Left ventricle myocardium inferior (tissue), 1 donor: ENCODE results near the gene PKMYT1. TPM values are rescaled to one million over a fixed set of nuclear protein-coding genes. Genes with fewer than 3 reads are reported as not detected.
"Not testable (repeated sequence)": the region's sequence is repeated elsewhere in the genome, so short reads cannot be mapped to it uniquely, and the experiment has no call there.

ENCODE experiments used
- DNase-seq: peaks from one replicate; pipeline ENCODE4 v3.0.0-alpha.2; 2020
- H3K27ac ChIP-seq: fragments of 200-600 bp; replicated peaks from 2 replicates; pipeline ENCODE4 v1.8.0; 2021
- H3K27me3 ChIP-seq: fragments of 200-600 bp; 2 replicates; pipeline ENCODE4 v1.8.0; 2021; ENCODE audit warnings: low read depth
- H3K36me3 ChIP-seq: fragments of 200-600 bp; 2 replicates; pipeline ENCODE4 v1.8.0; 2021
- H3K4me1 ChIP-seq: fragments of 200-600 bp; 2 replicates; pipeline ENCODE4 v1.8.0; 2021
- H3K4me3 ChIP-seq: fragments of 200-600 bp; 2 replicates; pipeline ENCODE4 v1.8.0; 2021; ENCODE audit warnings: mild to moderate bottlenecking, moderate library complexity
- H3K9me3 ChIP-seq: fragments of 200-600 bp; replicated peaks from 2 replicates; pipeline ENCODE4 v1.8.0; 2021
- intact Hi-C: fragments of 100-400 bp; cut with micrococcal nuclease; formaldehyde crosslinking; loops from one replicate; pipeline ENCODE4 v1.11.0; 2022
- total RNA-seq: library from RNA; stranded (reverse); fragmentation: NEBNext Ultra II Directional; extraction: Animal tissue kit (Norgen Biotek cat#: 25700); gene quantifications from one replicate; pipeline ENCODE4 v1.2.1, GENCODE V29; 2021
- TF ChIP-seq, protein P1 (sequence below): fragments of 200-600 bp; IDR thresholded peaks from 2 replicates; pipeline ENCODE4 v1.8.0; 2021; ENCODE audit warnings: antibody characterized with exemption, mild to moderate bottlenecking, borderline replicate concordance
- donor health status: DM: no; HTN: yes; CAD: no; lungs with severe emphysema.

PKMYT1 gene
- total RNA-seq, 1 donor from 2014 or later, result 1.3 TPM

DNA sequence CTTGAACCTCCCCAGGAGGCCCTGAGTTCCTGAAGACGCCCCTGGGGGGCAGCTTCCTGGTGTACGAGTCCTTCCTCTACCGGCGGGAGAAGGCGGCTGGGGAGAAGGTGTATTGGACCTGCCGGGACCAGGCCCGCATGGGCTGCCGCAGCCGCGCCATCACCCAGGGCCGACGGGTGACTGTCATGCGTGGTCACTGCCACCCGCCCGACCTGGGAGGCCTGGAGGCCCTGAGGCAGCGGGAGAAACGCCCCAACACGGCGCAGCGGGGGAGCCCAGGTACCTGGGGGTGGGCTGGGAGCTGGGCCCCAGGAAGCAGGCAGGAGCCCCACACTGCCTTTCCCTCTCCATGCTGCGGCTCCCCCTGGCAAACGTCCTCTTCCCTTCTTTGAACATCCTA lies 46.5 kb downstream of the PKMYT1 start:
- no peak overlapping the region for H3K4me3 ChIP-seq
- TF ChIP-seq, protein P1, sequence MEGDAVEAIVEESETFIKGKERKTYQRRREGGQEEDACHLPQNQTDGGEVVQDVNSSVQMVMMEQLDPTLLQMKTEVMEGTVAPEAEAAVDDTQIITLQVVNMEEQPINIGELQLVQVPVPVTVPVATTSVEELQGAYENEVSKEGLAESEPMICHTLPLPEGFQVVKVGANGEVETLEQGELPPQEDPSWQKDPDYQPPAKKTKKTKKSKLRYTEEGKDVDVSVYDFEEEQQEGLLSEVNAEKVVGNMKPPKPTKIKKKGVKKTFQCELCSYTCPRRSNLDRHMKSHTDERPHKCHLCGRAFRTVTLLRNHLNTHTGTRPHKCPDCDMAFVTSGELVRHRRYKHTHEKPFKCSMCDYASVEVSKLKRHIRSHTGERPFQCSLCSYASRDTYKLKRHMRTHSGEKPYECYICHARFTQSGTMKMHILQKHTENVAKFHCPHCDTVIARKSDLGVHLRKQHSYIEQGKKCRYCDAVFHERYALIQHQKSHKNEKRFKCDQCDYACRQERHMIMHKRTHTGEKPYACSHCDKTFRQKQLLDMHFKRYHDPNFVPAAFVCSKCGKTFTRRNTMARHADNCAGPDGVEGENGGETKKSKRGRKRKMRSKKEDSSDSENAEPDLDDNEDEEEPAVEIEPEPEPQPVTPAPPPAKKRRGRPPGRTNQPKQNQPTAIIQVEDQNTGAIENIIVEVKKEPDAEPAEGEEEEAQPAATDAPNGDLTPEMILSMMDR, result no peak
- H3K36me3 ChIP-seq, result peaks cover 86% of the 10 kb centered on the region
- H3K27me3 ChIP-seq, result no peaks in the 10 kb centered on the region
- H3K9me3 ChIP-seq, result no peaks in the 10 kb centered on the region
- H3K4me1 ChIP-seq, result no peaks in the 10 kb centered on the region
- intact Hi-C loops, result no loop called here
- no peak for DNase-seq
- H3K27ac ChIP-seq, result no peak overlapping the region

DNA sequence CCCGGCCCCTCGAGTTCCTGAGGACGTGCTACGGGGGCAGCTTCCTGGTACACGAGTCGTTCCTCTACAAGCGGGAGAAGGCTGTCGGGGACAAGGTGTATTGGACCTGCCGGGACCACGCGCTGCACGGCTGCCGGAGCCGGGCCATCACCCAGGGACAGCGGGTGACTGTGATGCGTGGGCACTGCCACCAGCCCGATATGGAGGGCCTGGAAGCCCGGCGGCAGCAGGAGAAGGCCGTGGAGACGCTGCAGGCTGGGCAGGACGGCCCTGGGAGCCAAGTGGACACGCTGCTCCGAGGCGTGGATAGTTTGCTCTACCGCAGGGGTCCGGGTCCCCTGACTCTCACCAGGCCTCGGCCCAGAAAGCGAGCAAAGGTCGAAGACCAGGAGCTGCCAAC lies 47.1 kb downstream of the PKMYT1 start:
- no peak overlapping the region for H3K4me3 ChIP-seq
- H3K9me3 ChIP-seq, result no peaks in the 10 kb centered on the region
- no peak for DNase-seq
- no peaks in the 10 kb centered on the region for H3K4me1 ChIP-seq
- no peaks in the 10 kb centered on the region for H3K27me3 ChIP-seq
- intact Hi-C loops, result no loop called here
- TF ChIP-seq, protein P1, result no peak
- no peak overlapping the region for H3K27ac ChIP-seq
- peaks cover 80% of the 10 kb centered on the region for H3K36me3 ChIP-seq

DNA sequence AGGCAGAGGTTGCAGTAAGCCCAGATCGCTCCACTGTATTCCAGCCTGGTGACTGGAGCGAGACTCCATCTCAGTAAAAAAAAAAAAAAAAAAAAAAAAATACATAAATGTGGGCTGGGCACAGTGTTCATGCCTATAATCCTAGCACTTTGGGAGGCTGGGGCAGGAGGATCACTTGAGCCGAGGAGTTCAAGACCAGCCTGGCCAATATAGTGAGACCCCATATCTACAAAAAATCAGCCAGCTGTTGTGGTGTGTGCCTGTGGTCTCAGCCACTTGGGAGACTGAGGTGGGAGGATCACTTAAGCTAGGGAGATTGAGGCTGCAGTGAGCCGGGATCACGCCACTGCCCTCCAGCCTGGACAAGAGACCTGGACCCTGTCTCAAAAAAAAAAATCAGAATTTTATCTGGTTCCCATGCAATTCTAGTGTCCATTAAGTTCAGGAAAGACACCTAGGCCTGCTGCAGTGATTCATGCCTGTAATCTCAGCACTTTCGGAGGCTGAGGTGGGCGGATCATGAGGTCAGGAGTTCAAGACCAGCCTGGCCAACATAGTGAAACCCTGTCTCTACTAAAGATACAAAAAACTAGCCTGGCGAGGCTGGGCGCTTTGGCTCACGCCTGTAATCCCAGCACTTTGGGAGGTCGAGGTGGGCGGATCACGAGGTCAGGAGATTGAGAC lies 48.9 kb downstream of the PKMYT1 start:
- DNase-seq, intact Hi-C loops, H3K9me3 ChIP-seq, H3K4me3 ChIP-seq, H3K27me3 ChIP-seq, H3K27ac ChIP-seq: not testable (repeated sequence)
- peaks cover 63% of the 10 kb centered on the region for H3K36me3 ChIP-seq
- H3K4me1 ChIP-seq, result peaks cover 12% of the 10 kb centered on the region

DNA sequence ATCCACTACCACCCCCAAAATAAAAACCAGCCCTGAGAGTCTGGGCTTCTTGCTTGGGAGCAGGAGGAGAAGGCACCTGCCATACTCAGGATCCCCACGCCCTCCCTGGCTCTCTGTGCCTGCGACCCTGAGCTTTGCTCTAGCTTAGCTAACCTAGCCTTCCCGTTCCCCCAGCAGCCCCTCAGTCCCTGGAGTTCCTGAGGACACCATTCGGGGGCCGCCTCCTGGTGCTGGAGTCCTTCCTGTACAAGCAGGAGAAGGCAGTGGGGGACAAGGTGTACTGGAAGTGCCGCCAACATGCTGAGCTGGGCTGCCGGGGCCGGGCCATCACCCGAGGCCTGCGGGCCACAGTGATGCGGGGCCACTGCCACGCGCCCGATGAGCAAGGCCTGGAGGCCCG lies 50.0 kb downstream of the PKMYT1 start:
- Histone ChIP-seq H3K27me3 (no peaks in the 10 kb centered on the region), H3K36me3 (peaks cover 51% of the 10 kb centered on the region), H3K27ac (no peak overlapping the region), H3K9me3 (no peaks in the 10 kb centered on the region), H3K4me3 (no peak overlapping the region), H3K4me1 (peaks cover 13% of the 10 kb centered on the region)
- intact Hi-C loops, result no loop called here
- TF ChIP-seq, protein P1, result no peak
- no peak for DNase-seq

DNA sequence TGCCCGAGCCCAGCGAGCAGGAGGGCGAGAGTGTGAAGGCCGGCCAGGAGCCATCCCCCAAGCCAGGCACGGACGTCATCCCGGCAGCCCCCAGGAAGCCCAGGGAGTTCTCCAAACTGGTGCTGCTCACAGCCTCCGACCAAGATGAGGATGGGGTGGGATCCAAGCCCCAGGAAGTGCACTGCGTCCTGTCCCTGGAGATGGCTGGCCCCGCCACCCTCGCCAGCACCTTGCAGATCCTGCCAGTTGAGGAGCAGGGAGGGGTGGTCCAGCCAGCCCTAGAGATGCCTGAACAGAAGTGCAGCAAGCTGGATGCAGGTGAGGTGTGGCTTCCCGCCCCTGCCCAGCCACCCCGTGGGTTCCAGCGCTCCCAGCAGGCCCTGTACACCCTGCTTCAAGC lies 50.6 kb downstream of the PKMYT1 start:
- DNase-seq, result no peak
- Histone ChIP-seq H3K9me3 (no peaks in the 10 kb centered on the region), H3K36me3 (peaks cover 46% of the 10 kb centered on the region), H3K4me1 (peaks cover 13% of the 10 kb centered on the region), H3K4me3 (no peak overlapping the region), H3K27ac (no peak overlapping the region), H3K27me3 (no peaks in the 10 kb centered on the region)
- intact Hi-C loops, result no loop called here
- TF ChIP-seq, protein P1, result no peak

DNA sequence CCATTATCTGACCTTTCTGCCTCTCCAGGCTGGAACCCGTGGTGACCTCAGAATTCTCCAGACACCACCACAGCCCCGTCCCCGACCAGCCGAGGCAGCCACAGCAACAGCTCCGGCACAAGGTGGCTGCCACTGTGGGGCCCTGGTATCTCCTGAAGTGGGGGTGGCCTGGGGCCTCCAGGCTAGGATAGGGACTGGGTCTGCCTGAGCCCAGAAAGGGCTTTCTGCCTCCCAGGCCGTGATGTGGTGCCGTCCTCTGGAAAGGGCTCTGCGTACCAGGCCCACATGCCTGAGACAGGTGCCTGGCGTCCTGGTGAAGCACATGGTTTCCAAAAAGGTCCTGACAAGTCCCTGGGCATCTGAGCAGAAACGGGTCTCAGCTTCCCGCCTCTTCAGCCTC lies 51.5 kb downstream of the PKMYT1 start:
- intact Hi-C loops, result no loop called here
- DNase-seq, result no peak
- H3K9me3 ChIP-seq, result no peaks in the 10 kb centered on the region
- TF ChIP-seq, protein P1, result no peak
- H3K27ac ChIP-seq, result no peak overlapping the region
- H3K27me3 ChIP-seq, result no peaks in the 10 kb centered on the region
- peaks cover 37% of the 10 kb centered on the region for H3K36me3 ChIP-seq
- peaks cover 13% of the 10 kb centered on the region for H3K4me1 ChIP-seq
- no peak overlapping the region for H3K4me3 ChIP-seq

DNA sequence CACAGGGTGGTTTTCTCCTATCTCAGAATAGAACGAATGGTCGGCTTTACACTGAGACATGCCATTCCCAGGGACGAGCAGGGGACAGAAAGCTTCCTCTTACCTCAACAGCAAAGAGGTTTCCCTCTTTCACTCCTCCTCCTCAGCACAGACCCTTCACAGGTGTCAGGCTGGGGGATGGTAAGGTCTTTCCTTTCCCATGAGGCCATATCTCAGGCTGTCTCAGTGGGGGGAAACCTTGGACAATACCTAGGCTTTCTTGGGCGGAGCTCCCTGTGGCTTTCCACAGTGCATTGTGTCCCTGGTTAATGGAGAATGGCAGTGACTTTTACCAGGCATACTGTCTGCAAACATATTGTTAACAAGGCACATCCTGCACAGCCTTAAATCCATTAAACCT lies 52.1 kb downstream of the PKMYT1 start:
- peaks cover 13% of the 10 kb centered on the region for H3K4me1 ChIP-seq
- H3K27me3 ChIP-seq, DNase-seq, intact Hi-C loops, H3K9me3 ChIP-seq, H3K4me3 ChIP-seq, H3K27ac ChIP-seq: not testable (repeated sequence)
- peaks cover 30% of the 10 kb centered on the region for H3K36me3 ChIP-seq
